ENCODE data around the gene SLC50A1. TPM values are rescaled to one million over a fixed set of nuclear protein-coding genes. Genes with fewer than 3 reads are reported as not detected.

Gene SLC50A1
- total and polyA plus RNA-seq, 9 of the 15 experiments (the other 6 are each of a cell fraction or from before 2014, with no cell fraction given), result 46.5 to 132 (median 91.9) TPM

DNA sequence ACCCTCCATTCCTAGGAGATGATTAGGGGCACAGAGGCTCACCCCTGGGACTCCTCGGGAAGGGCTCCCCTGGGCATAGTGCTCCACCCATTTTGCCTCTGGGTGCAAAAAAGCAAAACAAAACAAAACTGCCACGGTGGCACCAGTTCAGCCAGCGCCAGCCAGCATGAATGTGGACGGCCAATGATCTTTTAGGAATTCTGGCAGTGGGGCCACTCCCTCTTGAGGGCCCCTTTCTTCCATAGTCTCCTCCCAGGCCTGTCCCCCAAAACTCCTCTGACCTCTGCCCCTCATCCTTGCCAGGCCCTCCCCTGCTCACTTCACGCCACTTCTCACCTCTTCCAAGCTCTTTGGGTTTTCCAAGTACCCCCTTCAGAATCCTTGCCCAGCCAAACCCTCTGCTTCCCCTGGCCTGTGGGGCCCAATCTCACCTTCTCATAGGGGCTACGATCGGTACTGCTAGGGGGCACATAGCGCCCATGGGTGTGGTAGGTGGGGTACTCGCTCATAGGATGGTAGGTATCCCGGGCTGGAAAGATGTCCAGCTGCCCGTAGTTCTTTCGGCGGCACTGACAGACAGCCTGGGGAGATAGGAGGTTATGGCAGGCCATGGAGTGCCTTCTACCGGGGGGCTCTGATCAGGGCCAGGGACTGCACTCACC lies 51.3 kb downstream of the SLC50A1 start:
- in situ Hi-C loops (cut with MboI), result no loop called here
- Histone ChIP-seq H3K36me3 (ENCODE audit: control insufficient read depth, insufficient read depth, low read length) (no peaks in the 10 kb centered on the region), H3K4me3 (no peak overlapping the region), H3K27me3 (ENCODE audit: control insufficient read depth in 2 of 2, insufficient read depth in 2 of 2, low read length in 2 of 2) (no peaks in the 10 kb centered on the region), H3K4me2 (ENCODE audit: insufficient read depth, low read length) (no peak overlapping the region), H3K9ac (ENCODE audit: insufficient read depth in 1 of 2, low read depth in 2 of 2, low read length in 2 of 2) (peak overlapping the region in 1 of 2 experiments; percentile 64; a peak in 2 of 4 replicates), H3K9me1 (ENCODE audit: control insufficient read depth, insufficient read depth, low read length) (no peaks in the 10 kb centered on the region), H3K27ac (ENCODE audit: extremely low read depth, low read depth, low read length) (no peak overlapping the region), H4K20me1 (replicated peaks; ENCODE audit: control insufficient read depth, insufficient read depth, low read length) (no peaks in the 10 kb centered on the region), H3K9me3 (replicated peaks; ENCODE audit: control insufficient read depth, insufficient read depth, low read depth, low read length) (no peaks in the 10 kb centered on the region), H3K79me2 (ENCODE audit: control insufficient read depth, insufficient read depth, low read length) (peaks cover 1% of the 10 kb centered on the region; the same call in 2 of the 3 replicates), H2AFZ (ENCODE audit: low read depth, low read length) (no peak overlapping the region), H3K4me1 (replicated peaks in 1 of 2; ENCODE audit: control insufficient read depth in 2 of 2, insufficient read depth in 2 of 2, low read length in 2 of 2) (peaks cover 0 to 31% of the 10 kb centered on the region in 2 experiments; a peak in 3 of 5 replicates)
- intact Hi-C loops (cut with micrococcal nuclease), result no loop called here
- FAIRE-seq, result no peak
- WGBS (ENCODE audit: insufficient coverage, low coverage, missing lambda C conversion rate), result 73% methylated on average over 12 of the region's 14 CpGs
- POLR2A ChIA-PET, result interaction anchor here (0.6 kb wide), 1 partner anchor 12 kb away, joined by 3 read pairs; no protein-coding TSS in a partner anchor
- ATAC-seq, result no peak
- CTCF ChIA-PET (ENCODE audit: low intra/inter-chr PET ratio), result no interaction called here
- BruUV-seq (replicated peaks), result no TSS peak
- TF ChIP-seq ZNF408 (CRISPR knock-in tag; IDR thresholded peaks at IDR 0.05; ENCODE audit: low read depth), result no peak
- no peak for TF ChIP-seq ZC3H11A (IDR thresholded peaks at IDR 0.05; ENCODE audit: low read depth, low read length)
- no peak for TF ChIP-seq SMARCA5 (IDR thresholded peaks at IDR 0.05)
- TF ChIP-seq, protein P1, sequence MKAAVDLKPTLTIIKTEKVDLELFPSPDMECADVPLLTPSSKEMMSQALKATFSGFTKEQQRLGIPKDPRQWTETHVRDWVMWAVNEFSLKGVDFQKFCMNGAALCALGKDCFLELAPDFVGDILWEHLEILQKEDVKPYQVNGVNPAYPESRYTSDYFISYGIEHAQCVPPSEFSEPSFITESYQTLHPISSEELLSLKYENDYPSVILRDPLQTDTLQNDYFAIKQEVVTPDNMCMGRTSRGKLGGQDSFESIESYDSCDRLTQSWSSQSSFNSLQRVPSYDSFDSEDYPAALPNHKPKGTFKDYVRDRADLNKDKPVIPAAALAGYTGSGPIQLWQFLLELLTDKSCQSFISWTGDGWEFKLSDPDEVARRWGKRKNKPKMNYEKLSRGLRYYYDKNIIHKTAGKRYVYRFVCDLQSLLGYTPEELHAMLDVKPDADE (conservative IDR thresholded peaks at IDR 0.05; ENCODE audit: control insufficient read depth, low read depth, low read length), result no peak
- TF ChIP-seq, protein P2, sequence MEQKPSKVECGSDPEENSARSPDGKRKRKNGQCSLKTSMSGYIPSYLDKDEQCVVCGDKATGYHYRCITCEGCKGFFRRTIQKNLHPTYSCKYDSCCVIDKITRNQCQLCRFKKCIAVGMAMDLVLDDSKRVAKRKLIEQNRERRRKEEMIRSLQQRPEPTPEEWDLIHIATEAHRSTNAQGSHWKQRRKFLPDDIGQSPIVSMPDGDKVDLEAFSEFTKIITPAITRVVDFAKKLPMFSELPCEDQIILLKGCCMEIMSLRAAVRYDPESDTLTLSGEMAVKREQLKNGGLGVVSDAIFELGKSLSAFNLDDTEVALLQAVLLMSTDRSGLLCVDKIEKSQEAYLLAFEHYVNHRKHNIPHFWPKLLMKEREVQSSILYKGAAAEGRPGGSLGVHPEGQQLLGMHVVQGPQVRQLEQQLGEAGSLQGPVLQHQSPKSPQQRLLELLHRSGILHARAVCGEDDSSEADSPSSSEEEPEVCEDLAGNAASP (IDR thresholded peaks at IDR 0.05), result no peak
- TF ChIP-seq PHF21A (IDR thresholded peaks at IDR 0.05; ENCODE audit: borderline replicate concordance, low read depth), result no peak
- TF ChIP-seq, protein P3, sequence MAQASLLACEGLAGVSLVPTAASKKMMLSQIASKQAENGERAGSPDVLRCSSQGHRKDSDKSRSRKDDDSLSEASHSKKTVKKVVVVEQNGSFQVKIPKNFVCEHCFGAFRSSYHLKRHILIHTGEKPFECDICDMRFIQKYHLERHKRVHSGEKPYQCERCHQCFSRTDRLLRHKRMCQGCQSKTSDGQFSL (CRISPR knock-in tag; IDR thresholded peaks at IDR 0.05), result no peak
- TF ChIP-seq, protein P3 (tag; IDR thresholded peaks at IDR 0.05), result no peak
- DNase-seq (ENCODE audit: extremely low read depth in 1 of 4, low spot score in 3 of 4), result no peak

All from K562 (cell line).